ENCODE measurements around the gene SRP14. TPM values are rescaled to one million over a fixed set of nuclear protein-coding genes. Genes with fewer than 3 reads are reported as not detected.

SRP14 gene
- total RNA-seq, 2 experiments from 2014 or later, result 130 to 188 TPM

- no peaks in the 10 kb centered on the region for H3K36me3 ChIP-seq (ENCODE audit: insufficient read depth, low read length)
- H3K4me2 ChIP-seq (ENCODE audit: low read length), result no peak overlapping the region; the same call in 1 of the 2 replicates
- peaks cover 51% of the 10 kb centered on the region for H3K4me1 ChIP-seq (ENCODE audit: insufficient read depth, low read length, poor library complexity, severe bottlenecking)
- no peak overlapping the region for H2AFZ ChIP-seq (ENCODE audit: low read length)
- H4K20me1 ChIP-seq (ENCODE audit: insufficient read depth, low read length), result no peaks in the 10 kb centered on the region
- ChIA-PET CTCF (ENCODE audit: unreplicated experiment) (no interaction called here), POLR2A (interaction anchor here (0.7 to 2.1 kb wide), 2 partner anchors 14 to 29 kb away, joined by 4 to 10 read pairs; no protein-coding TSS in a partner anchor)
- no peaks in the 10 kb centered on the region for H3K79me2 ChIP-seq (ENCODE audit: insufficient read depth, low read depth, low read length)
- no peaks in the 10 kb centered on the region for H3K9me3 ChIP-seq (ENCODE audit: low read length)
- no peak for DNase-seq (ENCODE audit: low spot score)
- TF ChIP-seq EZH2phosphoT487 (IDR thresholded peaks at IDR 0.05; ENCODE audit: borderline replicate concordance, low read depth, low read length), result no peak
- TF ChIP-seq, protein P1, sequence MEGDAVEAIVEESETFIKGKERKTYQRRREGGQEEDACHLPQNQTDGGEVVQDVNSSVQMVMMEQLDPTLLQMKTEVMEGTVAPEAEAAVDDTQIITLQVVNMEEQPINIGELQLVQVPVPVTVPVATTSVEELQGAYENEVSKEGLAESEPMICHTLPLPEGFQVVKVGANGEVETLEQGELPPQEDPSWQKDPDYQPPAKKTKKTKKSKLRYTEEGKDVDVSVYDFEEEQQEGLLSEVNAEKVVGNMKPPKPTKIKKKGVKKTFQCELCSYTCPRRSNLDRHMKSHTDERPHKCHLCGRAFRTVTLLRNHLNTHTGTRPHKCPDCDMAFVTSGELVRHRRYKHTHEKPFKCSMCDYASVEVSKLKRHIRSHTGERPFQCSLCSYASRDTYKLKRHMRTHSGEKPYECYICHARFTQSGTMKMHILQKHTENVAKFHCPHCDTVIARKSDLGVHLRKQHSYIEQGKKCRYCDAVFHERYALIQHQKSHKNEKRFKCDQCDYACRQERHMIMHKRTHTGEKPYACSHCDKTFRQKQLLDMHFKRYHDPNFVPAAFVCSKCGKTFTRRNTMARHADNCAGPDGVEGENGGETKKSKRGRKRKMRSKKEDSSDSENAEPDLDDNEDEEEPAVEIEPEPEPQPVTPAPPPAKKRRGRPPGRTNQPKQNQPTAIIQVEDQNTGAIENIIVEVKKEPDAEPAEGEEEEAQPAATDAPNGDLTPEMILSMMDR (conservative IDR thresholded peaks at IDR 0.05; ENCODE audit: low read length), result no peak
- no peak overlapping the region for H3K27ac ChIP-seq (ENCODE audit: low read depth, low read length, poor library complexity, severe bottlenecking)
- BruUV-seq (replicated peaks), result no TSS peak
- H3K4me3 ChIP-seq (ENCODE audit: low read depth, low read length, poor library complexity, severe bottlenecking), result no peak overlapping the region
- no peaks in the 10 kb centered on the region for H3K9me2 ChIP-seq (ENCODE audit: insufficient read depth, low read length)
- intact Hi-C loops (cut with micrococcal nuclease; ENCODE audit: unreplicated experiment), result no loop called here
Observed at GRCh38 chr15:40067921-40068624, 29.1 kb upstream of the SRP14 start.

DNA sequence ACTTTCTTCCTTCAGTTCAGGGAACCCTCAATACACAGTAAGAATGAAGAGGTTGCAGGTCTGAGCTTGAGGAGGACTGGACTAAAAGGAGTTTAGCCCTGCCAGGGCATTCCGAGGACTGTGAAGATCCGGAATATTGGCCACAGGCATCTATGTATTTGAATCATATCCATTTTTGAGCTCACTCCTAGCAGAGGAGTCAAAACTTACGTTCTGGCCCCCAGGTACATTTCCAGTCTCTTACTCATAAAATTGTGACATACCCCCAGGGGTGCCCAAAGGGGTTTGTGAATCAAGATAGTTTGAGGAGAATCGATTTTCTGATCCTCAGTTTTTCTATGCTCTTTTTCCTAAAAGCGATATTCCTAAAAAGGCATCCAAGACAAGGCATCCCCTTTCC lies 27.6 kb upstream of the SRP14 start:
- Histone ChIP-seq H3K27ac (ENCODE audit: low read depth, low read length, poor library complexity, severe bottlenecking) (no peak overlapping the region), H3K36me3 (ENCODE audit: insufficient read depth, low read length) (no peaks in the 10 kb centered on the region), H2AFZ (ENCODE audit: low read length) (no peak overlapping the region), H3K4me3 (ENCODE audit: low read depth, low read length, poor library complexity, severe bottlenecking) (no peak overlapping the region), H4K20me1 (ENCODE audit: insufficient read depth, low read length) (no peaks in the 10 kb centered on the region), H3K9me3 (ENCODE audit: low read length) (no peaks in the 10 kb centered on the region), H3K4me2 (ENCODE audit: low read length) (no peak overlapping the region), H3K79me2 (ENCODE audit: insufficient read depth, low read depth, low read length) (no peaks in the 10 kb centered on the region), H3K9me2 (ENCODE audit: insufficient read depth, low read length) (no peaks in the 10 kb centered on the region), H3K4me1 (ENCODE audit: insufficient read depth, low read length, poor library complexity, severe bottlenecking) (peaks cover 51% of the 10 kb centered on the region)
- no TSS peak for BruUV-seq (replicated peaks)
- intact Hi-C loops (cut with micrococcal nuclease; ENCODE audit: unreplicated experiment), result no loop called here
- CTCF ChIA-PET (ENCODE audit: unreplicated experiment), result no interaction called here
- DNase-seq (ENCODE audit: low spot score), result no peak
- POLR2A ChIA-PET, result interaction anchor here (0.9 to 2.1 kb wide), 3 partner anchors 13 to 30 kb away, joined by 4 to 10 read pairs (median 5); no protein-coding TSS in a partner anchor
- no peak for TF ChIP-seq EZH2phosphoT487 (IDR thresholded peaks at IDR 0.05; ENCODE audit: borderline replicate concordance, low read depth, low read length)
- TF ChIP-seq, protein P1 (conservative IDR thresholded peaks at IDR 0.05; ENCODE audit: low read length), result no peak

DNA sequence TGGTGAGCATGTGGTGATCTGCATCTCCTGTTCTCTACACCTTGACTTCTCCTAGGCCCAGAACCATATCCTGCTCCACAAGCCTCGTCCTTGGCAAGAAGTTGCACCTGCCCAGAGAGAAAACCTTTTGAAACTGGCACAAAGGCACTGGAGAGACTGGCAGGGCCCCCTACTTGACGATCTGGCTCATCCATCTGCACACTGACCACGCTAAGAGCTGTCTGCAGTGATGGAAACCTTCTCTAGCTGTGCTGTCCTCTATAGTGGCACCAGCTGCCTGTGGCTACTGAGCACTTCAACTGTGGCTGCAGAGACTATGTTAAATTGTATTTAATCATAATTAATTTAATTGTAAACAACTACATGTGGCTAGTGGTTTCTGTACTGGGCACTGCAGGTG lies 26.2 kb upstream of the SRP14 start:
- BruUV-seq (replicated peaks), result no TSS peak
- H3K4me1 ChIP-seq (ENCODE audit: insufficient read depth, low read length, poor library complexity, severe bottlenecking), result peaks cover 49% of the 10 kb centered on the region
- H2AFZ ChIP-seq (ENCODE audit: low read length), result peak overlapping the region; percentile 83; the same call in 1 of the 2 replicates
- no peak for DNase-seq (ENCODE audit: low spot score)
- H3K9me3 ChIP-seq (ENCODE audit: low read length), result no peaks in the 10 kb centered on the region
- H3K4me3 ChIP-seq (ENCODE audit: low read depth, low read length, poor library complexity, severe bottlenecking), result peak overlapping the region; percentile 25
- no peaks in the 10 kb centered on the region for H4K20me1 ChIP-seq (ENCODE audit: insufficient read depth, low read length)
- peak overlapping the region; percentile 82 for H3K27ac ChIP-seq (ENCODE audit: low read depth, low read length, poor library complexity, severe bottlenecking)
- H3K79me2 ChIP-seq (ENCODE audit: insufficient read depth, low read depth, low read length), result no peaks in the 10 kb centered on the region
- intact Hi-C loops (cut with micrococcal nuclease; ENCODE audit: unreplicated experiment), result no loop called here
- H3K36me3 ChIP-seq (ENCODE audit: insufficient read depth, low read length), result no peaks in the 10 kb centered on the region
- CTCF ChIA-PET (ENCODE audit: unreplicated experiment), result interaction anchor here (0.6 kb wide), 1 partner anchor 371 kb away, joined by 3 read pairs; no protein-coding TSS in a partner anchor
- H3K4me2 ChIP-seq (ENCODE audit: low read length), result peak overlapping the region; percentile 68
- TF ChIP-seq, protein P1 (conservative IDR thresholded peaks at IDR 0.05; ENCODE audit: low read length), result no peak
- no peak for TF ChIP-seq EZH2phosphoT487 (IDR thresholded peaks at IDR 0.05; ENCODE audit: borderline replicate concordance, low read depth, low read length)
- POLR2A ChIA-PET, result interaction anchor here (0.6 to 1.0 kb wide), 2 partner anchors 11 to 13 kb away, joined by 5 to 6 read pairs; no protein-coding TSS in a partner anchor
- no peaks in the 10 kb centered on the region for H3K9me2 ChIP-seq (ENCODE audit: insufficient read depth, low read length)
